OCI-LY3 (cell line): Measurements from ENCODE around the gene ADAMTS10.

ENCODE experiments used
- EZH2phosphoT487 ChIP-seq: fragments of 200-600 bp; shearing (Covaris generic); IDR thresholded peaks from 2 replicates; pipeline ENCODE4 v1.6.1; 2018; ENCODE audit warnings: antibody characterized with exemption, mixed run types, low read depth
- TF ChIP-seq, protein P1 (sequence below): fragments of 200-600, 300-600 bp; sonication (generic); IDR thresholded peaks from 2 replicates; pipeline ENCODE4 v1.5.1; 2014; ENCODE audit warnings: antibody characterized with exemption, low read length, low read depth

DNA sequence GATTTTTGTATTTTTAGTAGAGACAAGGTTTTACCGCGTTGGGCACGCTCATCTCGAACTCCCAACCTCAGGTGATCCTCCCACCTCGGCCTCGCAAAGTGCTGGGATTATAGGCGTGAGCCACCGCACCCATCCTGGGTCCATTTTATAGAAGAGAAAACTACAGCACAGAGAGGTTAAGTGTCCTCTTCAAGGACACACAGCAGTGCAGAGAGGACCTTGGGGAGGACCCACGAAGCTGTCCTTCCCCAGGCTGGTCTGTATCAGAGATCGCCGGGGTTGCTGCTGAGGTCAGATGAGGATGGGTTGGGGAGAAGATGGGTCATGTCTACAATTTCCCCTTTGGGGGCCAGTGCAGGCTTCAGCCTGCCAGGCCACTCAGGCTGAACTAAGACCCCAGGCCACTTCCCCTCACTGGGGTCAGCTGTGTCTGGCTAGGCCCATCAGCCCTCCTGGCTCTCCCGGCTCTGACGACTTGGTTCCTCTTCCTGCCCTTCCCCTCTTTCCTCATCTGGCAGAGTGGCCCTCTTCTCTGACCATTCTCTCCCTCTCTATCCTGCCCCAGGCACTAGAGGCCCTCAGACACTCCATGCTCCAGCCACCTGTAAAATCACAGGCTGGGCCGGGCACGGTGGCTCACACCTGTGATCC is 42.9 kb downstream of the ADAMTS10 start:
- TF ChIP-seq, protein P1, sequence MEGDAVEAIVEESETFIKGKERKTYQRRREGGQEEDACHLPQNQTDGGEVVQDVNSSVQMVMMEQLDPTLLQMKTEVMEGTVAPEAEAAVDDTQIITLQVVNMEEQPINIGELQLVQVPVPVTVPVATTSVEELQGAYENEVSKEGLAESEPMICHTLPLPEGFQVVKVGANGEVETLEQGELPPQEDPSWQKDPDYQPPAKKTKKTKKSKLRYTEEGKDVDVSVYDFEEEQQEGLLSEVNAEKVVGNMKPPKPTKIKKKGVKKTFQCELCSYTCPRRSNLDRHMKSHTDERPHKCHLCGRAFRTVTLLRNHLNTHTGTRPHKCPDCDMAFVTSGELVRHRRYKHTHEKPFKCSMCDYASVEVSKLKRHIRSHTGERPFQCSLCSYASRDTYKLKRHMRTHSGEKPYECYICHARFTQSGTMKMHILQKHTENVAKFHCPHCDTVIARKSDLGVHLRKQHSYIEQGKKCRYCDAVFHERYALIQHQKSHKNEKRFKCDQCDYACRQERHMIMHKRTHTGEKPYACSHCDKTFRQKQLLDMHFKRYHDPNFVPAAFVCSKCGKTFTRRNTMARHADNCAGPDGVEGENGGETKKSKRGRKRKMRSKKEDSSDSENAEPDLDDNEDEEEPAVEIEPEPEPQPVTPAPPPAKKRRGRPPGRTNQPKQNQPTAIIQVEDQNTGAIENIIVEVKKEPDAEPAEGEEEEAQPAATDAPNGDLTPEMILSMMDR = no peak
- TF ChIP-seq EZH2phosphoT487 = no peak
